ENCODE measurements around the gene ZNF76. TPM values are rescaled to one million over a fixed set of nuclear protein-coding genes. Genes with fewer than 3 reads are reported as not detected.

The ZNF76 gene
- total and polyA plus RNA-seq, 4 donors = 10.6 to 18.4 (median 12.4) TPM

- peaks cover 0 to 5% (median 0%) of the 10 kb centered on the region in 4 donors for H3K27me3 ChIP-seq (ENCODE audit: control insufficient read depth in 4 of 4, insufficient read depth in 4 of 4, low read length in 3 of 4)
- DNase-seq (ENCODE audit: low spot score) = no peak
- TF ChIP-seq JUND (IDR thresholded peaks at IDR 0.05) (no peak), YY1 (IDR thresholded peaks at IDR 0.05) (no peak), HNF4A (conservative IDR thresholded peaks at IDR 0.05) (no peak), FOXA2 (IDR thresholded peaks at IDR 0.05) (no peak), EGR1 (IDR thresholded peaks at IDR 0.05; ENCODE audit: low read depth in 2 of 2) (no peak), RAD21 (IDR thresholded peaks at IDR 0.05) (no peak), SP1 (IDR thresholded peaks at IDR 0.05) (no peak), CTCF (IDR thresholded peaks at IDR 0.05; ENCODE audit: low read depth, low read length, missing input control) (no peak), RXRA (IDR thresholded peaks at IDR 0.05) (no peak), HNF4G (IDR thresholded peaks at IDR 0.05) (no peak), ZBTB33 (IDR thresholded peaks at IDR 0.05) (no peak), FOXA1 (IDR thresholded peaks at IDR 0.05) (no peak)
- TF ChIP-seq, protein P1, sequence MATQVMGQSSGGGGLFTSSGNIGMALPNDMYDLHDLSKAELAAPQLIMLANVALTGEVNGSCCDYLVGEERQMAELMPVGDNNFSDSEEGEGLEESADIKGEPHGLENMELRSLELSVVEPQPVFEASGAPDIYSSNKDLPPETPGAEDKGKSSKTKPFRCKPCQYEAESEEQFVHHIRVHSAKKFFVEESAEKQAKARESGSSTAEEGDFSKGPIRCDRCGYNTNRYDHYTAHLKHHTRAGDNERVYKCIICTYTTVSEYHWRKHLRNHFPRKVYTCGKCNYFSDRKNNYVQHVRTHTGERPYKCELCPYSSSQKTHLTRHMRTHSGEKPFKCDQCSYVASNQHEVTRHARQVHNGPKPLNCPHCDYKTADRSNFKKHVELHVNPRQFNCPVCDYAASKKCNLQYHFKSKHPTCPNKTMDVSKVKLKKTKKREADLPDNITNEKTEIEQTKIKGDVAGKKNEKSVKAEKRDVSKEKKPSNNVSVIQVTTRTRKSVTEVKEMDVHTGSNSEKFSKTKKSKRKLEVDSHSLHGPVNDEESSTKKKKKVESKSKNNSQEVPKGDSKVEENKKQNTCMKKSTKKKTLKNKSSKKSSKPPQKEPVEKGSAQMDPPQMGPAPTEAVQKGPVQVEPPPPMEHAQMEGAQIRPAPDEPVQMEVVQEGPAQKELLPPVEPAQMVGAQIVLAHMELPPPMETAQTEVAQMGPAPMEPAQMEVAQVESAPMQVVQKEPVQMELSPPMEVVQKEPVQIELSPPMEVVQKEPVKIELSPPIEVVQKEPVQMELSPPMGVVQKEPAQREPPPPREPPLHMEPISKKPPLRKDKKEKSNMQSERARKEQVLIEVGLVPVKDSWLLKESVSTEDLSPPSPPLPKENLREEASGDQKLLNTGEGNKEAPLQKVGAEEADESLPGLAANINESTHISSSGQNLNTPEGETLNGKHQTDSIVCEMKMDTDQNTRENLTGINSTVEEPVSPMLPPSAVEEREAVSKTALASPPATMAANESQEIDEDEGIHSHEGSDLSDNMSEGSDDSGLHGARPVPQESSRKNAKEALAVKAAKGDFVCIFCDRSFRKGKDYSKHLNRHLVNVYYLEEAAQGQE (IDR thresholded peaks at IDR 0.05) = no peak
- H3K36me3 ChIP-seq (ENCODE audit: control insufficient read depth in 4 of 4, insufficient read depth in 3 of 4, low read depth in 1 of 4, low read length in 3 of 4) = no peaks in the 10 kb centered on the region
- H3K9ac ChIP-seq (ENCODE audit: low read depth in 1 of 2, low read length in 2 of 2) = no peak overlapping the region
- H3K4me3 ChIP-seq (ENCODE audit: low read depth in 1 of 3, low read length in 3 of 3) = no peak overlapping the region
- peaks cover 9 to 17% (median 13%) of the 10 kb centered on the region in 4 donors for H3K4me1 ChIP-seq (ENCODE audit: control insufficient read depth in 4 of 4, insufficient read depth in 4 of 4, low read length in 3 of 4)
- H3K27ac ChIP-seq (ENCODE audit: low read depth in 1 of 2, low read length in 2 of 2) = no peak overlapping the region
- H3K9me3 ChIP-seq (ENCODE audit: control insufficient read depth in 4 of 4, low read length in 3 of 4) = no peaks in the 10 kb centered on the region
- 57% methylated on average over 18 of the region's 18 CpGs for WGBS
Observed at GRCh38 chr6:35214869-35215664, 44.5 kb upstream of the ZNF76 start.

- H3K36me3 ChIP-seq (ENCODE audit: control insufficient read depth in 4 of 4, insufficient read depth in 3 of 4, low read depth in 1 of 4, low read length in 3 of 4) = no peaks in the 10 kb centered on the region
- no peak for DNase-seq (ENCODE audit: low spot score)
- H3K27ac ChIP-seq (ENCODE audit: low read depth in 1 of 2, low read length in 2 of 2) = no peak overlapping the region
- 88% methylated on average over 6 of the region's 6 CpGs for WGBS
- no peaks in the 10 kb centered on the region for H3K9me3 ChIP-seq (ENCODE audit: control insufficient read depth in 4 of 4, low read length in 3 of 4)
- H3K4me3 ChIP-seq (ENCODE audit: low read depth in 1 of 3, low read length in 3 of 3) = no peak overlapping the region
- peaks cover 0 to 5% (median 0%) of the 10 kb centered on the region in 4 donors for H3K27me3 ChIP-seq (ENCODE audit: control insufficient read depth in 4 of 4, insufficient read depth in 4 of 4, low read length in 3 of 4)
- no peak overlapping the region for H3K9ac ChIP-seq (ENCODE audit: low read depth in 1 of 2, low read length in 2 of 2)
- H3K4me1 ChIP-seq (ENCODE audit: control insufficient read depth in 4 of 4, insufficient read depth in 4 of 4, low read length in 3 of 4) = peaks cover 9 to 17% (median 13%) of the 10 kb centered on the region in 4 donors
- TF ChIP-seq SP1 (IDR thresholded peaks at IDR 0.05) (no peak), FOXA2 (IDR thresholded peaks at IDR 0.05) (no peak), JUND (IDR thresholded peaks at IDR 0.05) (no peak), EGR1 (IDR thresholded peaks at IDR 0.05; ENCODE audit: low read depth in 2 of 2) (no peak), TAF1 (conservative IDR thresholded peaks at IDR 0.05) (no peak)
- TF ChIP-seq, protein P2, sequence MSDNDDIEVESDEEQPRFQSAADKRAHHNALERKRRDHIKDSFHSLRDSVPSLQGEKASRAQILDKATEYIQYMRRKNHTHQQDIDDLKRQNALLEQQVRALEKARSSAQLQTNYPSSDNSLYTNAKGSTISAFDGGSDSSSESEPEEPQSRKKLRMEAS (IDR thresholded peaks at IDR 0.05) = no peak
Observed at GRCh38 chr6:35215665-35216411, 43.7 kb upstream of the ZNF76 start.

All from liver (tissue), 9 donors.